Common myeloid progenitor, CD34-positive (primary cell): ENCODE results near the gene ZNF608.

Experiments
- CTCF ChIA-PET: fragments of 350-600 bp; sonication (Branson Sonifier 250); formaldehyde crosslinking; loops from one replicate; lab custom pipeline; 2021; ENCODE audit warnings: antibody characterized with exemption; lab: Charles Lee
- POLR2A ChIA-PET: fragments of 350-600 bp; sonication (Branson Sonifier 250); formaldehyde crosslinking; loops from one replicate; lab custom pipeline; 2021; ENCODE audit warnings: antibody characterized with exemption; lab: Charles Lee
- DNase-seq, 3 donors: peaks; one replicate each; pipeline versions ENCODE4 v3.0.0 to v3.0.0-alpha.2; 2013
- H3K27ac ChIP-seq, 2 experiments: 1 replicate in 1 of 2; 2 replicates in 1 of 2; pipeline ENCODE4 v1.7.0; 2013; ENCODE audit warnings: inconsistent platforms in 2 of 2, low read length in 2 of 2, mild to moderate bottlenecking in 2 of 2, low read depth in 1 of 2, moderate library complexity in 1 of 2; ENCODE audit not compliant: severe bottlenecking in 2 of 2, insufficient read depth in 1 of 2, poor library complexity in 1 of 2
- H3K27me3 ChIP-seq, 5 experiments: replicated peaks in 2 of 5; 1 replicate in 3 of 5; 2 replicates in 2 of 5; pipeline versions ENCODE4 v1.6.1 to v1.7.0; 2013; ENCODE audit warnings: low read length in 4 of 5, mild to moderate bottlenecking in 2 of 5, moderate library complexity in 2 of 5, inconsistent platforms in 1 of 5; ENCODE audit not compliant: insufficient read depth in 5 of 5, control insufficient read depth in 4 of 5
- H3K36me3 ChIP-seq, 4 experiments: 1 replicate in 2 of 4; 2 replicates in 2 of 4; pipeline versions ENCODE4 v1.6.1 to v1.7.0; 2013; ENCODE audit warnings: low read length in 3 of 4, control low read depth in 1 of 4, mild to moderate bottlenecking in 1 of 4; ENCODE audit not compliant: control insufficient read depth in 4 of 4, insufficient read depth in 4 of 4
- H3K4me1 ChIP-seq, 4 experiments: 1 replicate in 3 of 4; 2 replicates in 1 of 4; pipeline versions ENCODE4 v1.6.1 to v1.7.1; 2013; ENCODE audit warnings: low read length in 3 of 4, mild to moderate bottlenecking in 3 of 4, control low read depth in 1 of 4, inconsistent platforms in 1 of 4, moderate library complexity in 1 of 4; ENCODE audit not compliant: control insufficient read depth in 4 of 4, insufficient read depth in 4 of 4; ENCODE audit errors: control extremely low read depth in 1 of 4
- H3K4me3 ChIP-seq, 7 experiments: 1 replicate in 4 of 7; 2 replicates in 3 of 7; pipeline versions ENCODE4 v1.5.1 to v1.7.0; 2013; ENCODE audit warnings: mild to moderate bottlenecking in 7 of 7, low read length in 6 of 7, moderate library complexity in 6 of 7, inconsistent platforms in 2 of 7, low read depth in 2 of 7, control low read depth in 1 of 7; ENCODE audit not compliant: insufficient read depth in 4 of 7, control insufficient read depth in 1 of 7; ENCODE audit errors: extremely low read depth in 1 of 7
- H3K9me3 ChIP-seq, 5 experiments: 1 replicate in 4 of 5; 2 replicates in 1 of 5; pipeline versions ENCODE4 v1.6.1 to v1.7.1; 2013; ENCODE audit warnings: low read length in 4 of 5, mild to moderate bottlenecking in 2 of 5, inconsistent platforms in 1 of 5, low read depth in 1 of 5, moderate library complexity in 1 of 5; ENCODE audit not compliant: control insufficient read depth in 4 of 5, insufficient read depth in 2 of 5; ENCODE audit errors: control extremely low read depth in 1 of 5
- WGBS: methylation state at CpG from one replicate; pipeline ENCODE4 v1.1.5; 2013; ENCODE audit not compliant: insufficient coverage; 5-methylcytosine and 5-hydroxymethylcytosine counted together

Gene ZNF608

DNA sequence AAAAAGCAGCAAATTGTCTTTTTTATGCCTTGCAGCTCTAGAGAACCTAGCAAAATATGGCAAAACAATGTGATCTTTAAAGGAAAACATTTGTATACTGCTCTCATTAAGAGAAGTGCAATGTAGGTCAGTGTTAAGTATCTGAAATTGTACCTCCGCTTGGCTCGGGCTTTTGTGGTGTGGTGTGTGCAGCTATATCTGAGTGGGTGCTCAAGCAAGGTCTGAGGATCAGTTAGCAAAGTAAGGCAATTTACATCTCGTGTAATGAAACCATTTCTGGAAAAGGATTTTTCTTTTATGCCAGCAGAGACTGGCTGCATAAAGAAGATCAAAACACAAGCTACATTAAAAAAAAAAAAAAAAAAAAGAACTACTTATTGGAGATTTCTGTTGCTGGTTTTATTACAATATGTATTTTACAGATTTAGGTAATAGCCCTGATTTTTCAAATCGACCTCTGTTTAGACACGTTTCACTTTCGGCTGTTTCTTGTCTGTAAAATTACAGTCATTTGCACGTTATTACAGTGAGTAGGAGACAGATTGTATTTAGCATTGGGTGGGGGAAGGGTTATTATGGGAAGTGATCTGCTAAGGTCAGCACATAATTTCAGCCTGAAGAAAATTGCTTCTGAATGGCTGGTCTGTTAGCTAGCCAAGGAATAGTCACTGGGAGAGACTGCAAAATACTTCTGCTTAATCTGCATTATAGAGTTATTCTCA lies 7.9 kb upstream of the ZNF608 start:
- H3K4me3 ChIP-seq, result no peak overlapping the region
- no peaks in the 10 kb centered on the region for H3K27me3 ChIP-seq
- H3K27ac ChIP-seq, result no peak overlapping the region
- ChIA-PET CTCF (no interaction called here), POLR2A (no interaction called here)
- DNase-seq, result no peak
- WGBS, result 85% methylated on average over 3 of the region's 7 CpGs
- no peaks in the 10 kb centered on the region for H3K9me3 ChIP-seq
- H3K36me3 ChIP-seq, result no peaks in the 10 kb centered on the region
- peaks cover 0 to 4% (median 1%) of the 10 kb centered on the region in 4 experiments for H3K4me1 ChIP-seq

DNA sequence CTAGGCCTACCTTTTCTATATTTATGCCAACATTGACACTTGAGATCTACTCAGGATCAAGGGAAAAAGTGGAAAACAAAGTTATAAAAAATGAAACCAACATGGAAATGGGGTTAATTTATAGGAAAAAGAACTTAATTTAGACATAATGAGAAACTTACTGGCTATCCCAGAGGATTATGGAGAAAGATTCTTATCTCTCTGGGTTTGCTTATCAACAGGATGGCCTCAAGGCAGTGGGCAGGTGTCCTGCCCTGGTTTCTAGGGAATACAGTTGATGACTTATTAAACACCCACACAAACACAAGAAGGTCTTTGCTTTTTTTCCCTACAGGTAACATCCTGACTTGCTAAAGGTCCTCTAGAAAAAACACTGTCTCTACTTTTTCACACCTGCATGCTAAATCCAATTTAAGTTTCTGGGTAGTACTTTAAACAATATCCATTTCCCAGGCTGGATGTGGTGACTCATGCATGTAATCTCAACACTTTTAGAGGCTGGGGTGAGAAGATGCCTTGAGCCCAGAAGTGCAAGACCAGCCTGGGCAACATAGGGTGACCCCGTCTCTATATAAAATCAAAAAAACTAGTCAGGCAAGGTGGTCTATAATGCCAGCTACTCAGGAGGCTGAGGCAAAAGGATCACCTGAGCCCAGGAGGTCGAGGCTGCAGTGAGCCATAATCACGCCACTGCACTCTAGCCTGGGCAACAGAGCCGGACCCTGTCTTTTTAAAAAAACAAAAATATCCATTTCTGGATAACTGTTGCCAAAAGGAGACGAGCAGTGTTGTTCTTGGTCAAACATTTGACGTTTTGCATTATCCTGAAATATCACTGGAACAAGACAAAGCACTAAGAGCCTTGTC lies 6.6 kb upstream of the ZNF608 start:
- H3K4me3 ChIP-seq, result no peak overlapping the region
- CTCF ChIA-PET, result no interaction called here
- no peaks in the 10 kb centered on the region for H3K27me3 ChIP-seq
- H3K4me1 ChIP-seq, result peaks cover under 1 to 12% (median 5%) of the 10 kb centered on the region in 4 experiments
- POLR2A ChIA-PET, result no interaction called here
- H3K27ac ChIP-seq, result no peak overlapping the region
- WGBS, result 97% methylated on average over 6 of the region's 6 CpGs
- H3K9me3 ChIP-seq, result no peaks in the 10 kb centered on the region
- H3K36me3 ChIP-seq, result no peaks in the 10 kb centered on the region
- no peak for DNase-seq

DNA sequence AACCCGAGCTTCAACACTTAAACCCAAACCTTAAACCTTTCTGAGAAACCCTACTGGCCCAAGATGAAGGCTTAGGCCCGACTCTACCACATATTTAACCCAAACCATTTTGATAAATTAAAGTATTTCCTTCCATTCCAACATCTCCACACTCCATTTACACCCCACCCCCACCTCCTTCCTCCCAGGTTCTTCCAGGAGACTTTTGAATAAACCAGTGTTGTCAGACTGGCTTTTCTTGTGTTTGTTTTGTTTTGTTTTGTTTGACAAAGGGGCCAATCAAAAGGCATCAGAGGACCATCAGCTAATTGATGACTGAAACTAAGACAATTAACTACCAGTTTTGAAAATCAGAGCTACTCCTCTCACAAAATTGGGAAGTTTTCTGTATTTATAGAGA lies 4.6 kb upstream of the ZNF608 start:
- no peak for DNase-seq
- ChIA-PET POLR2A (no interaction called here), CTCF (interaction anchor here (1.1 to 3.2 kb wide), 3 partner anchors 10 to 22 kb away, joined by 3 to 12 read pairs (median 5); no protein-coding TSS in a partner anchor)
- Histone ChIP-seq H3K4me1 (peaks cover 5 to 28% (median 12%) of the 10 kb centered on the region in 4 experiments), H3K9me3 (no peaks in the 10 kb centered on the region), H3K4me3 (no peak overlapping the region), H3K27ac (no peak overlapping the region), H3K27me3 (no peaks in the 10 kb centered on the region), H3K36me3 (no peaks in the 10 kb centered on the region)
- WGBS, result 93% methylated on average over 2 of the region's 2 CpGs

DNA sequence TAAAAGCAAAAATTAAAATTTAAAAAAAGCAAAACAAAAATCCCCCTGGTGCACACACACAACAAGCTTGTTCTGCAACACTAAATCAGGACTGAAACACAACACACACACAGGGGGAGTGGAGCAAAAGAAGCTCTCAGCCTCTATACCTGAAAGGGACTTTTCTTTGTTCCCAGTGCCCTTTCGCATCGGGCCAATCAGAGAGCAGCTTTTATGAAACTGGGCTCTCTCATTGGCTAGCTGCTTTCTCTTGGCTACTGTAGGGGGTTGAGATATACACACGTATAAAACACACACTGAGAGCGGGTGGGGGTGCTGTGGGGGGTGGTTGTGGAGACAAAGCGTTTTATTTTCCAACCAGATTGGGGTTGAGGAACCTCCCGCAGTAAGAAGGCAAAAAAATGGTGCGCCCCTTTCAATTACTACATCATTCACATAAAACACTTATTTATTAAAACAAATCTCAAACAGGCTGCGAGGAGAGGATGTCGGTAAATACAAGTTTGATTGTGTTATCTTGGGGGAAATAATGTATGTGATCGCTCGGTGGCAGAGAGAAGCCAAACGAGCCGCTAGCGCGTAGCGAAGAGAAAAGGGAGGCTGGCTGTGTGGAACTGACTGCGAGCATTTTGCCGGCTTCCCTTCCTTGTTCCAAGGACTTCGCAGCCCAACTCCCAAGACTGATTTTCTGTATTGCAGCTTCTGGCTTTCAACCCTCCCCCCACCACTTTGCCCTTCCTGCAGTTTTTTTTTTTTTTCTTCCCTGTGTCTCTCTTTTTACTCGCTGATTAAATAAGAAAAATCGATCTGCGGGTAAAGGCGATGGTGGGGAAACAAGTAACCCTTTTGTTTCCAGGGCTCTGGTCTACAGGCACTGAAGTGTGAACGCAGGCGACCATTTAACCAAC lies 2.5 kb upstream of the ZNF608 start:
- 2% methylated on average over 12 of the region's 25 CpGs for WGBS
- Histone ChIP-seq H3K36me3 (no peaks in the 10 kb centered on the region), H3K4me3 (peak overlapping the region; percentile 26 to 96 (median 85)), H3K27ac (peak overlapping the region in 1 of 2 experiments; percentile 90), H3K27me3 (no peaks in the 10 kb centered on the region), H3K9me3 (no peaks in the 10 kb centered on the region), H3K4me1 (peaks cover 13 to 47% (median 30%) of the 10 kb centered on the region in 4 experiments)
- POLR2A ChIA-PET, result interaction anchor here (1.0 to 1.4 kb wide), 2 partner anchors 90 to 99 kb away, joined by 3 to 4 read pairs; no protein-coding TSS in a partner anchor
- DNase-seq, result peak; percentile 90 to 97 (median 96)
- CTCF ChIA-PET, result interaction anchor here (0.6 to 3.2 kb wide), 5 partner anchors 13 to 101 kb away, joined by 3 to 12 read pairs (median 3); no protein-coding TSS in a partner anchor

DNA sequence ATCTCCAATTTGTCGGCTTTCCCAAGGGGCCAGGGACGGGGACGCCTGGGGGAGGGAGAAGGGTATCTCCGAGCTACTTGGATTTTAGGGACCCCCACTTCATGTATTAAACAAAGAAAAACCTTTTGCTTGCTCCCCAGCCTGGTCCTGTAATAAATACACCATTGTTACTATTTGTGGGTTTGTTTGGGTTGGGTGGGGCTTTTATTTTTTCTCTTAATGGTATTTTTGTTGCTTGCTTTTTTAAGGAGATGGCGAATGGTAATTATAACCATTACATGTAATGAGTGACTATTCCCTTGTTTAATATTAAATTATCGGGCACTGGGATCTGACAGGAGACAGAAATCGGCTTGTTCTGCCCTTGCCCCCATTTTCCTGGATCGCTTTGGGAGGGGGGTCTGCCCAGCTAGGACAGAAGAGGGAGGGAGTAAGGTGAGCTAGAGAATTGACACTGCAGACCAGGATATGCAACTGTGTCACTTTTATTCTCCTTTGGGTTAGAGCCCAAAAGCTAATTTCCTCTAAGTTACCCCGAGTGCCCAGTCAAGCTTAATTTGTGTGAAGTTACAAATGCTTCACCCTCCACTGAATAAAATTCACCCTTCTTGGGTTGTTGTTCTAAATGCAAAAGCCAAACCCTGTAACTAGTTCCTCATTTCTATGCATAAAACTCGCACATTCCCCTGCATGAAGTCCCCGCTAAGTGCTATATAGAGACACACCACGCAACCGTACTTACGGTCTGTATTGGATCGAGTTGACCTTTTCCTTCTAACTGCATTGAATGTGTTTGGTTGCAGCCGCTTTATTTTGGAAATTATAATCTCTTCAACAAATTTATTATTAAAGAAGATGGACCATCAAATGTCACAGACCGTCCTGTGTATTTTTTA lies 1.6 kb upstream of the ZNF608 start:
- ChIA-PET POLR2A (interaction anchor here (1.0 to 1.4 kb wide), 2 partner anchors 89 to 98 kb away, joined by 3 to 4 read pairs; no protein-coding TSS in a partner anchor), CTCF (interaction anchor here (0.6 to 3.2 kb wide), 6 partner anchors 9 to 100 kb away, joined by 3 to 12 read pairs (median 3); no protein-coding TSS in a partner anchor)
- peaks cover 13 to 56% (median 38%) of the 10 kb centered on the region in 4 experiments for H3K4me1 ChIP-seq

More for the DNA sequence above, 1.6 kb upstream of the ZNF608 start:
- H3K4me3 ChIP-seq, result peak overlapping the region; percentile 35 to 96 (median 85)
- no peaks in the 10 kb centered on the region for H3K36me3 ChIP-seq
- peak; percentile 70 to 91 (median 84) for DNase-seq
- H3K27ac ChIP-seq, result peak overlapping the region; percentile 74 to 90
- 0% methylated on average over 7 of the region's 17 CpGs for WGBS
- H3K27me3 ChIP-seq, result no peaks in the 10 kb centered on the region
- no peaks in the 10 kb centered on the region for H3K9me3 ChIP-seq
